ENCODE data around the gene SELENOW.
"Not testable (repeated sequence)": the region's sequence is repeated elsewhere in the genome, so short reads cannot be mapped to it uniquely, and the experiment has no call there.

The SELENOW gene

DNA sequence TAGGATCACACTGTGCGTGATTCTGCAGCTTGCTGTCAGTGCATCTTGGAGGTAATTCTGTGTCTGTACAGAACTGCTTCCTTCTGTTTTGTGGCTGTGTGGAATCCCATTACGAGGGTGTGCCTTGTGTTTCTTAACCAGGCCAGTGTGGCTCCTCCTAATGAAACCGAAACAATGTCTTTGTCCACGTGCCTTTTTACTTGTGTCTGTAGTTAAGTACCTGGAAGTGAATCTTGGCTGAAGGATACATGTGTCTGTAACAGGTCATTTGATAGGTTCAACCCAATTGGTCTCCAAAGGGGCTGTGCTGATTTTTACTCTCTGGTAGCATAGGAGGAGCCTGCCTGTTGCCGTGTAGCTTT, 20.1 kb upstream of the SELENOW start:
- DNase-seq (ENCODE audit: extremely low read depth, low read depth), result no peak
- TF ChIP-seq, protein P1, sequence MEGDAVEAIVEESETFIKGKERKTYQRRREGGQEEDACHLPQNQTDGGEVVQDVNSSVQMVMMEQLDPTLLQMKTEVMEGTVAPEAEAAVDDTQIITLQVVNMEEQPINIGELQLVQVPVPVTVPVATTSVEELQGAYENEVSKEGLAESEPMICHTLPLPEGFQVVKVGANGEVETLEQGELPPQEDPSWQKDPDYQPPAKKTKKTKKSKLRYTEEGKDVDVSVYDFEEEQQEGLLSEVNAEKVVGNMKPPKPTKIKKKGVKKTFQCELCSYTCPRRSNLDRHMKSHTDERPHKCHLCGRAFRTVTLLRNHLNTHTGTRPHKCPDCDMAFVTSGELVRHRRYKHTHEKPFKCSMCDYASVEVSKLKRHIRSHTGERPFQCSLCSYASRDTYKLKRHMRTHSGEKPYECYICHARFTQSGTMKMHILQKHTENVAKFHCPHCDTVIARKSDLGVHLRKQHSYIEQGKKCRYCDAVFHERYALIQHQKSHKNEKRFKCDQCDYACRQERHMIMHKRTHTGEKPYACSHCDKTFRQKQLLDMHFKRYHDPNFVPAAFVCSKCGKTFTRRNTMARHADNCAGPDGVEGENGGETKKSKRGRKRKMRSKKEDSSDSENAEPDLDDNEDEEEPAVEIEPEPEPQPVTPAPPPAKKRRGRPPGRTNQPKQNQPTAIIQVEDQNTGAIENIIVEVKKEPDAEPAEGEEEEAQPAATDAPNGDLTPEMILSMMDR (IDR thresholded peaks at IDR 0.05; ENCODE audit: low read depth, low read length), result no peak

DNA sequence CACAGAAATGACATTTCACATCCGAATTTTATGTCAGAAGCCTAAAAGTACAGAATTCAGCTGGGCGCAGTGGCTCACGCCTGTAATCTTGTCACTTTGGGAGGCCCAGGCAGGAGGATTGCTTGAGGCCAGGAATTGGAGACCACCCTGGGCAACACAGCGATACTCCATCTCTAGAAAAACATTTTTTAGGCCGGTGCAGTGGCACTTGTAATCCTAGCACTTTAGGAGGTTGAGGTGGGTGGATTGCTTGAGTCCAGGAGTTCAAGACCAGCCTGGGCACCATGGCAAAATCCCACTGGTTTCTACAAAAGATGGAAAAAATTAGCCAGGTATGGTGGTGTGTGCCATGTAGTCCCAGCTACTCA, 17.9 kb upstream of the SELENOW start:
- DNase-seq (ENCODE audit: extremely low read depth, low read depth), result no peak
- TF ChIP-seq, protein P1 (IDR thresholded peaks at IDR 0.05; ENCODE audit: low read depth, low read length), result no peak

DNA sequence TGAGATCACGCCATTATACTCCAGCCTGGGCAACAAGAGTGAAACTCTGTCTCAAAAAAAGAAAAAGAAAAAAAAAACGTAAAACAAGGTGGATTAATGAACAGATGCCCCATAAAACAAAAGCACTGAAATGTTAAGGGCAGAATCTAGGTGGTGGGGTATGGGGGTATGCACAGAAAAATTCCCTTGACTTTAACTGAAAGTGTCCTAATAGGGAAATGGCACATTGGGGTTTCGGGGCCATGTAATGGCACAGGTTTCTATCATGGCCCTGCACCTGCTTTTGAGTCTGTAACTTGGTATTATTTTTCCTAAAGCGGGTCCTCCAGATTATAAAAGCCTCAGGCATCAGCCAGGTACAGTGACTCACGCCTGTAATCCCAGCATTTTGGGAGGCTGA, 16.9 kb upstream of the SELENOW start:
- TF ChIP-seq, protein P1 (IDR thresholded peaks at IDR 0.05; ENCODE audit: low read depth, low read length), result no peak
- DNase-seq (ENCODE audit: extremely low read depth, low read depth), result no peak

DNA sequence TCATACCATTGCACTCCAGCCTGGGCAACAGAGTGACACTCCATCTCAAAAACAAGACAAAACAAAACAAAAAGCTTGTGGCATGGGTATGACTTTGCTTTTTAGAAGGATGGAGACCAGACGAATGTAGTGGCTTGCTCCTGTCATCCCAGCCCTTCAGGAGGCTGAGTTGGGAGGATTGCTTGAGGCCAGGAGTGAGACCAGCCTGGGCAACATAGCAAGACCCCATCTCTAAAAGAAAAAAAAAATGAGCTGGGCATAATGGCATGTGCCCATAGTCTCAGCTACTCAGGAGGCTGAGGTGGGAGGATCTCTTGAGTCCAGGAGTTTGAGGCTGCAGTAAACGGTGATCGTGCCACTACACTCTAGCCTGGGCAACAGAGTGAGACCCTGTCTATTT, 16.4 kb upstream of the SELENOW start:
- TF ChIP-seq, protein P1 (IDR thresholded peaks at IDR 0.05; ENCODE audit: low read depth, low read length), result no peak
- DNase-seq (ENCODE audit: extremely low read depth, low read depth), result no peak

DNA sequence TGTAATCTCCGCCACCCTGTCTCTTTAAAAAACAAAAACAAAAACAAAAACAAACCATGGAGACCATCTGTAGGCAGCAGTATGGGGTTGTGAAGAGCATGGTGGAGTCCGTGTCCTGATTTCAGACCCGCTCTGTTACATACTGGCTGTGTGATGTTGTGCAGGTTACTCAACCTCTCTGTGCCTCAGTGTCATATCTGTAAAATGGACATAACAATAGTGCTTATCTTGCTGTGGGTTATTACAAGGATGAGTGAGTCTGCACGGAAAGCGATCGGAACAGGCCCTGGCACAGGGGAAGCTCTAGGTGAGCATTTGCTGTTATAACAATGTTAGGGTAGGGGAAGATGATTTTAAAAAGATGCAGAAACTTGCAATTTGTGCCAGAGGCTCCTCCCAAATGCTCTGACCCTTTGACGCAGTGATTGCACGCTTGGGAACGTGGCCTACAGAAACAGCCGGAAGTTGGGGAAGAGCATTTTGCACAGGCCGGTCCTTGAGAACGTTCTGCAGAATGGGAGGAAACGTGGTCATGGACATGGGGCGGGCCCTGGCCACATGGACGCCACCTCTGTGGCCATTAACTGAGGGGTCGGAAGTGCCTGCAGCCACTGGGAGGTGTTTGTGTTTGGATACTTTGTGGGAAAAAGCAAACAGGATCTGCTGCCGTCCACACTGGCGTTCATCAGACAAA, 15.7 kb upstream of the SELENOW start:
- TF ChIP-seq, protein P1 (IDR thresholded peaks at IDR 0.05; ENCODE audit: low read depth, low read length), result no peak
- no peak for DNase-seq (ENCODE audit: extremely low read depth, low read depth)

DNA sequence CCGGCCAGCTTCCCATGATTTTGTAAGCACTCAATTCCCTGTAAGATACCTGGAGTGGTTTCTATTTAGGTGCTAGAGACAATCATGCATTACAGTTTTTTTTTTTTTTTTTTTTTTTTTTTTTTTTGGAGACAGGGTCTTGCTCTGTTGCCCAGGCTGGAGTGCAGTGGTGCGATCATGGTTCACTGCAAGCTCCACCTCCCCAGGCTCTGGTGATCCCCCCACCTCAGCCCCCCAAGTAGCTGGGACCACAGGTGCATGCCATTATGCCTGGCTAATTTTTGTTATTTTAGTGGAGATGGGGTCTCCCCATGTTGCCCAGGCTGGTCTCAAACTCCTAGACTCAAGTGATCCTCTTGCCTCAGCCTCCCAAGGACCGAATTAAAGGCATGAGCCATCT, 13.8 kb upstream of the SELENOW start:
- DNase-seq (ENCODE audit: extremely low read depth, low read depth), result not testable (repeated sequence)

DNA sequence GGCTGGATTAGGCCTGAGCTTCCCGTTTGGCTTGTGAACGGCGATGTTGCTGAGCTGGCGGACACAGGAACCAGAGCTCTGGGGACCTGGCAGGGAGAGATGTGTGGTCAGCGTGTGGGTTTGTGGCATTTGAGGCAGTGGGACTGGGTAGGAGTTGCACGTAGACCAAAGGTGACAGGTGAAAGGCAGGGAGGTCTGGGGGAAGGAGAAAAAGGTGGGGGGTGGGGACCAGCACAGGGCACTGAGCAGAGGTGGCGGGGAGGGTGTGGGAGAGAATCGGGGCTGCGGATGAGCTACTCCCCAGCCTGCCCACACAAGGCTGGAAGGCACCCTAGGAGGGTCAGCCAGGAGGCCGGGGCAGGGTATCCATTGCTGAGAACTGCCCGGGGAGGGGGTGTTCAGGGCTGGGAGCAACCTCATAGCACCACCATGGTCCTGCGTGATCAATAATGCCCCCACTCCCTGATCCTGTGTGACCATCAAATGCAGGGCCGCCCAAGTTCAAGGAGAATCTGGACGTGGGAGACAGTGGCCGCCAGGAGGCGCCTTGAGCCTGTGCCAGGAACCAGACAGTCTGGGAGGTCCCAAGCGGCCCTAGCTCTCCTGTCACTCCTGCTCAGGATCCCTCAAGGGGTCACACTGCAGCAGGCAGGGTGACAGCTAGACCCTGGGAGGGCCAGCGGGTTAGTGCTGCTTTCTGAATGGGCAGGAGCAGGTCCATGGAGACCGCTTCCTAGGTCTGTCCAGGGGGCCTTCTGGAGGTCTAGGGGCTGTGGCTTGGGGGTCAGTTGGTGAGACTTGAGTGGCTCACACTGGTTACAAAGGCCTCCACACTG, 12.8 kb upstream of the SELENOW start:
- TF ChIP-seq, protein P1 (IDR thresholded peaks at IDR 0.05; ENCODE audit: low read depth, low read length), result peak; percentile 78
- no peak for DNase-seq (ENCODE audit: extremely low read depth, low read depth)

DNA sequence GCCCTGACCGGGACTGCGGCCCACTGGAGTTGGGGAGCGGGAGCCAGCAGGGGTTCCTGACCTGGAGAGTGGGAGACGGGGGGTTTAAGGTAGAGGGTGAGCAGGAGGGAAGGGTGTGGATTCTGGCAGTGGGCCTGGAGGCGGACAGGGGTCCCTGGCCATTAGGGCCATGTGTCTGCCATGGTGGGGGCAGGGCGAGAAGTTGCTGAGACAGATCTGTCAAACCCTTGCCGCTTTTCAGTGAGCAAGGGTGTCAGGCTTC, 12.2 kb upstream of the SELENOW start:
- TF ChIP-seq, protein P1 (IDR thresholded peaks at IDR 0.05; ENCODE audit: low read depth, low read length), result no peak

More for the DNA sequence above, 12.2 kb upstream of the SELENOW start:
- no peak for DNase-seq (ENCODE audit: extremely low read depth, low read depth)
